BJ (cell line): Measurements from ENCODE around the gene RAB11FIP2. TPM values are rescaled to one million over a fixed set of nuclear protein-coding genes. Genes with fewer than 3 reads are reported as not detected.

Source experiments
- CTCF ChIA-PET: fragments of 350-600 bp; formaldehyde crosslinking; extraction: SDS; loops from one replicate; lab custom pipeline; 2021; ENCODE audit warnings: antibody characterized with exemption, inconsistent platforms; lab: Yijun Ruan, JAX
- POLR2A ChIA-PET: fragments of 300-600 bp; sonication (Branson Sonifier 250); formaldehyde crosslinking; extraction: SDS; loops from one replicate; lab custom pipeline; 2021; ENCODE audit warnings: antibody characterized with exemption; lab: Charles Lee
- DNase-seq: peaks from one replicate; pipeline ENCODE4 v3.0.0-alpha.2; 2011; ENCODE audit warnings: low read depth
- H3K27me3 ChIP-seq: 2 replicates; pipeline ENCODE4 v1.6.0; 2011; ENCODE audit warnings: low read length; ENCODE audit not compliant: control insufficient read depth, insufficient read depth
- H3K36me3 ChIP-seq: 2 replicates; pipeline ENCODE4 v1.5.1; 2011; ENCODE audit warnings: low read length; ENCODE audit not compliant: control insufficient read depth, insufficient read depth
- H3K4me3 ChIP-seq: 2 replicates; pipeline ENCODE4 v1.5.1; 2011; ENCODE audit warnings: low read depth, mild to moderate bottlenecking, control low read depth, low read length
- CTCF ChIP-seq: IDR thresholded peaks from 2 replicates; pipeline ENCODE4 v1.5.1; 2011; ENCODE audit warnings: low read depth, mild to moderate bottlenecking, control low read depth, inconsistent platforms, low read length, moderate library complexity; ENCODE audit not compliant: insufficient read depth
- polyA minus RNA-seq: library from RNA; depleted of rRNA, polyadenylated mRNA; stranded (reverse); fragments of >200 nt; gene quantifications from 2 replicates; pipeline ENCODE4 v1.2.3, GENCODE V29; 2011; rRNA and poly(A)+ RNA removed
- polyA plus RNA-seq: library from polyadenylated mRNA; depleted of rRNA; stranded (reverse); fragments of >200 nt; gene quantifications from 2 replicates; pipeline ENCODE4 v1.2.3, GENCODE V29; 2011; rRNA removed

RAB11FIP2 gene
- polyA plus RNA-seq (5.2 and 10.5 TPM in 2 replicates), polyA minus RNA-seq (5.0 and 5.5 TPM in 2 replicates)

GRCh38 chr10:118046395-118047156 is at the start of gene RAB11FIP2:
TSS of gene RAB11FIP2 (minus strand) at chr10:118046941. CDS start at chr10:118046163, 778 bp downstream.
- DNase-seq = peak; percentile 52
- H3K27me3 ChIP-seq = no peaks in the 10 kb centered on the region
- ChIA-PET CTCF (no interaction called here), POLR2A (no interaction called here)
- 0 out of 2 replicates have a peak, but pooled peaks have one; percentile 20 for TF ChIP-seq CTCF
- peak within 1 kb of the TSS; percentile 83 for H3K4me3 ChIP-seq
- no peaks in the 10 kb centered on the region for H3K36me3 ChIP-seq

GRCh38 chr10:118096022-118096421 is 49.3 kb upstream of the RAB11FIP2 start:
- POLR2A ChIA-PET = no interaction called here
- H3K4me3 ChIP-seq = no peak overlapping the region
- no peak for TF ChIP-seq CTCF
- no peaks in the 10 kb centered on the region for H3K36me3 ChIP-seq
- H3K27me3 ChIP-seq = no peaks in the 10 kb centered on the region
- CTCF ChIA-PET = interaction anchor here (0.8 kb wide), 1 partner anchor 9 kb away, joined by 3 read pairs; no protein-coding TSS in a partner anchor
- no peak for DNase-seq

GRCh38 chr10:118092209-118092608 is 45.5 kb upstream of the RAB11FIP2 start:
- TF ChIP-seq CTCF = no peak
- no peaks in the 10 kb centered on the region for H3K36me3 ChIP-seq
- no peaks in the 10 kb centered on the region for H3K27me3 ChIP-seq
- H3K4me3 ChIP-seq = no peak overlapping the region
- ChIA-PET CTCF (no interaction called here), POLR2A (no interaction called here)
- no peak for DNase-seq

GRCh38 chr10:118080817-118081216 is 34.1 kb upstream of the RAB11FIP2 start:
- no peak for TF ChIP-seq CTCF
- ChIA-PET CTCF (interaction anchor here (1.3 kb wide), 1 partner anchor 10 kb away, joined by 4 read pairs; no protein-coding TSS in a partner anchor), POLR2A (no interaction called here)

GRCh38 chr10:118076705-118077104 is 30.0 kb upstream of the RAB11FIP2 start:
- H3K4me3 ChIP-seq = no peak overlapping the region
- H3K36me3 ChIP-seq = no peaks in the 10 kb centered on the region
- DNase-seq = no peak
- no peak for TF ChIP-seq CTCF
- POLR2A ChIA-PET = no interaction called here
- CTCF ChIA-PET = interaction anchor here (1.4 kb wide), 1 partner anchor 11 kb away, joined by 5 read pairs; no protein-coding TSS in a partner anchor
- no peaks in the 10 kb centered on the region for H3K27me3 ChIP-seq

More at GRCh38 chr10:118080817-118081216, 34.1 kb upstream of the RAB11FIP2 start:
- Histone ChIP-seq H3K36me3 (no peaks in the 10 kb centered on the region), H3K4me3 (no peak overlapping the region), H3K27me3 (no peaks in the 10 kb centered on the region)
- DNase-seq = no peak
